Stimulated activated CD4-positive, alpha-beta T cell treated with anti-CD3 and anti-CD28 coated beads, Interleukin-1b, Interleukin-23, amount 100 ng/mL, for 4 hours (primary cell): Measurements from ENCODE around the gene NFKBIZ.

ENCODE experiments used
- DNase-seq, 2 donors: peaks; one replicate each; pipeline ENCODE4 v3.0.0-alpha.2; 2020; ENCODE audit warnings: low read depth in 2 of 2

NFKBIZ gene, protein sequence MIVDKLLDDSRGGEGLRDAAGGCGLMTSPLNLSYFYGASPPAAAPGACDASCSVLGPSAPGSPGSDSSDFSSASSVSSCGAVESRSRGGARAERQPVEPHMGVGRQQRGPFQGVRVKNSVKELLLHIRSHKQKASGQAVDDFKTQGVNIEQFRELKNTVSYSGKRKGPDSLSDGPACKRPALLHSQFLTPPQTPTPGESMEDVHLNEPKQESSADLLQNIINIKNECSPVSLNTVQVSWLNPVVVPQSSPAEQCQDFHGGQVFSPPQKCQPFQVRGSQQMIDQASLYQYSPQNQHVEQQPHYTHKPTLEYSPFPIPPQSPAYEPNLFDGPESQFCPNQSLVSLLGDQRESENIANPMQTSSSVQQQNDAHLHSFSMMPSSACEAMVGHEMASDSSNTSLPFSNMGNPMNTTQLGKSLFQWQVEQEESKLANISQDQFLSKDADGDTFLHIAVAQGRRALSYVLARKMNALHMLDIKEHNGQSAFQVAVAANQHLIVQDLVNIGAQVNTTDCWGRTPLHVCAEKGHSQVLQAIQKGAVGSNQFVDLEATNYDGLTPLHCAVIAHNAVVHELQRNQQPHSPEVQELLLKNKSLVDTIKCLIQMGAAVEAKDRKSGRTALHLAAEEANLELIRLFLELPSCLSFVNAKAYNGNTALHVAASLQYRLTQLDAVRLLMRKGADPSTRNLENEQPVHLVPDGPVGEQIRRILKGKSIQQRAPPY

DNA sequence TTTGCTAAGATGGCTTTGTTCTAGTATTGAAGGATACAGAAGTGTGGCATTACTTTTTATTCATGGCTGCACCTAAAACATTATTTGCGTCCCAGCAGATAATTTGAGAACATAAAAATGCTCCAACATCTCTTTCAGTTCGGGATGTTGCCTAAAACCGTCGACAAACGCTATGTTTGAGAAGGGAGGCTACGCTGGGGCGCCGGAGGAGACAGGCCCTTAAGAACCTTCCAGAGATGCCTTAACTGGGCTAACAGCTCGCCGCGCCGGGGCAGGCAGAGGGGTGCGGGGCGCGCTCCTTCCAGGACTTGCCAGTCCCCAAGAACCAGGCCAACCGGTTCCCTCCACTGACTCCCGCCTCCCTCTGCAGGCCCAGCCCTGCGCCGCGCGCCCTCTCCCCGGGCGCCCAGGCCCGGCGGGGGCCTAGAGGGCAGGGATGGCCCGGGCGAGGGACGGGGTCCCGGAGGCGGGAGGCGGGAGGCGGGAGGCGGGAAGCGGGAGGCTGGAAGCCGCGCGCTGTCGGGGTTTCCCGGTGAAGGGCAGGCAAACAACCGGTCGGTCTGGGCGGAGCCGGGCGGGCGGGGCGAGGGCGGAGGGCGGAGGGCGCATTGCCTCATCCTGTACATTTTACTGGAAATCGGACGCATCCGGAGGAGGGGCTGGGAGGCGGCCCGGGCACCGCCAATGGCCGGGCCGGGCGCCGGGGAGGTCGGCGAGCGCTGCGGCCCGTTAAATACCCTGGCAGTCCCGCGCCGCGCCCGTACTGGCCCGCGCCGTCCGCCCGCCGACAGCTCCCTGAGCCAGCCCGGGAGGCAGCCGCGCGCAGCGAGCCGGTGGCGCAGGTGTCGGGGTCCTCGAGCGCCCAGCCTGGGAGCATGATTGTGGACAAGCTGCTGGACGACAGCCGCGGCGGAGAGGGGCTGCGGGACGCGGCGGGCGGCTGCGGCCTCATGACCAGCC is at the start of gene NFKBIZ:
Gene NFKBIZ, plus strand, starts transcription at position 761 of the 960 bp plus-strand sequence. Its CDS starts 115 bp downstream, at position 876.
- DNase-seq, result peak; percentile 84 to 90

- no peak for DNase-seq
These were observed 48.1 kb upstream of the NFKBIZ start for GRCh38 chr3:101801174-101801573.

- DNase-seq, result no peak
These were observed 47.1 kb upstream of the NFKBIZ start for GRCh38 chr3:101802179-101802578.

- DNase-seq, result peak in 1 of 2 donors; percentile 61
These were observed 46.0 kb upstream of the NFKBIZ start for GRCh38 chr3:101803173-101803782.

DNA sequence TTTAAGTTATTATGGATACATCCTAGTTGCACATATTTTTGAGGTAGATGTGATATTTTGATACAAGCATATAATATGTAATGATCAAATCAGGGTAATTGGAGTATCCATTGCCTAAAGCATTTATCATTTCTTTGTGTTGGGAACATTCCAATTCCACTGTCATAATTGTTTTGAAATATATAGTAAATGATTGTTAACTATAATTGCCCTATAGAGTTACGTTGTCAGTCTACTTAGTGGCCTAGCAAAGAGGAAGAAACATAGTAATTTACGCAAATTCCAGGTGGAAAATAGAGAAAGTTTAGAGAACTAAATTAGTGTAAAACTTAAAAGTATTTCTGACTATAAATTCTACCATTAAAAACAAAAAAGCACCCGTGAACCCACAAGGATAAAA is 45.4 kb upstream of the NFKBIZ start:
- no peak for DNase-seq

DNA sequence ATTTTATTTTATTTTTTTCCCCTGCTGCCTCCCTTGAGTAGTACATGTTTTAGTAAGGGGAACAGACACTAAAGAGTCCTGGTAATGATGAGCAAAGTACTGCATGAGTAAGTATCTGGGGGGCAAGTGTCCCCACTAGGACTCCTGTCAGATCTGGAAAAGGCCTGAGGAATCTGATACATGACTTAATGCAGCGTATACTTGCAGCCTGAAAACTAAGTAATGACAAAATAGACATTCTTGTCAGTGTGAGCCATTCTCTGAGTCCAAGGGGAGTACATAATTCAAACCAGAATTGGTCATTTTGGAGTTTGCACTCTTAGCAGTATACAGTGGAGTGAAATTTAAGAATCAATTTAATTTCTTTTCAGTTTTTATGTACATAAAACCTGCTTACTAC is 42.8 kb upstream of the NFKBIZ start:
- DNase-seq, result no peak

DNA sequence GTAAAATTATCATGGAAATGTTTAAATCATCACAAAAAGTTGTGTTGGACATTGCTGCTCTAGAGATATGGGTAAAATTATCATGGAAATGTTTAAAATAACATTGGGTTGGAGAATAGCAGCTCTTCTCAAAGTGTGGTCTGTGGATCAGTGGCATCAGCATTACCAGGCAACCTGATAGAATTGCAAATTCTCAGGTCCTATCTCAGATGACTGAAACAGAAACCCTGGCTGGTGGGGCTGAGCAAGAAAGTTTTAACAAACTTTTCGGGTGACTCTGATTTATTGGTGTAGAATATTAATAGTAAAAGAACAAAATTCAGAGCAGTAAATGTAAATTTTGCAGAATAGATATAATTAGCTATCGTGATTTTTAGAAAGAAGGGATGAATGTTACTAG is 41.4 kb upstream of the NFKBIZ start:
- no peak for DNase-seq

DNA sequence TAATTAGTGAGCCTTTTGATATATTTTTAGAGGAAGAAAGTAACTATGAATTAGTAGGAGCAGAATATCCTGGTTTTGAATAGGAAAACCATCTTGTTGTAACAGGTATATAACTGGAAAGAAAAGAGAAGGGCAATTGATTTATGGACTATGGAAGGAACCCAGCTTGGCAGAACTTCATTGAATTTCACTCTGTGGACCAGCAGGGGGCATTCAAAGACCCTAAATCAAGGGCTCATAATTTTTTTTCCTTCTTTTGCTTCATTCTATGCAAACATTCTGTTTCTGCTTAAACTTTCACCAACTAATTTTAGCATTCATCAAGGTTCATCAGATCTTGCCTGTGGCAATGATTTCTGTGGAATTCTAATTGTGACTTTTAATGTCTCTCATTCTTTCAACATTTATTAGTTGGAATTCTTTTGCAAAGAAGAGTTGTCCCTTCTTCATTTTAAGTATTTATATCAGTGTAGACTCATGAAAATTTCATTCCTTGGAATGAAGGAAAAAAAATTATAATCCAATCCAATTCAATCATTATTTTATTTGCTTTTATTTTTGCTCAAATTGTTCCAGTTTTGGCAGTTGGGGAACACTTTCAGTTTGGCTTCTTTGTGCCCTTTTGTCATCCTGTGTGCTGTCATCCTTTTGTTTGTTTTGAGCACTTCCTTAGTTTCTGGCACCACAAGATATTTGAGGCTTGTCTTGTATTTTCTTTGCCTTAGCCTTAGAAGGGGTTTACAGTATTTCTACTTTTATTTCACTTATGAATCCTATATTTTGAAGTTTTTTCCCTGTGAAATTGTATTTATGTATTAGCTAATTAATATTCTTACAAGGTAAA is 39.9 kb upstream of the NFKBIZ start:
- DNase-seq, result peak in 1 of 2 donors; percentile 30

GRCh38 chr3:101810022-101810418 is 39.3 kb upstream of the NFKBIZ start:
- DNase-seq, result no peak

DNA sequence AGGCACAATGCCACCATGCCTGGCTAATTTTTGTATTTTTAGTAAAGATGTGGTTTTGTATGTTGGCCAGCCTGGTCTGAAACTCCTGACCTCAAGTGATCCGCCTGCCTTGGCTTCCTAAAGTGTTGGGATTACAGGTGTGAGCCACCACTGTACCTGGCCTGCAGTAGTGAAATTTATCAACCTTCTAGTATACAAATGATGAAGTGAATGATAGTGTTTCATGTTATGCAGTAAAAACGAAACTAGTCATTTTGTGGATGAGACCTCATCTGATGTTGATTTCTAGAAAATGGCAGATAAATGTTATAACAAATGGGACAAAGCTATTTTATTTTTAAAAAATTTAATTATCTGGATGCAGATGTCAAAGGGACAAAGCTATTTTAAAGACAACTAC is 37.4 kb upstream of the NFKBIZ start:
- DNase-seq, result no peak

DNA sequence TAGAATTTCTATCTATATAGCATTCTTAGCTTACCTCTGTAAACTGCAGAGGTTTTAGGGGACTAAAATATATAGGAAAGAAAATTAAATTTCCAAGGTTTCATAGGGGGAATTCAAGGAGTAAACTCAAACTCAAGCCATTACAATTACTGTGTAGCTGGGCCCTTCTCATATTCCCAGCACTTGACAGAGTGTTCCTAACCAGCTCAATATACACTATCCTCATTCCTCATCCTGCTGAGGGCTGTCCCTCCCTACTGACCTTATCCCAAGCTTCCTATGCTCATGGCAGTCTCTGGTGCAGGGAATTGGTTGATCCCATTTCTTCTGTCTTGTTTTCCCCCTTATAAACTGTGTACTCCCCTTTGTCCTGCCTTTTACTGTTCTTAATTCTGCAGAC is 36.4 kb upstream of the NFKBIZ start:
- no peak for DNase-seq

DNA sequence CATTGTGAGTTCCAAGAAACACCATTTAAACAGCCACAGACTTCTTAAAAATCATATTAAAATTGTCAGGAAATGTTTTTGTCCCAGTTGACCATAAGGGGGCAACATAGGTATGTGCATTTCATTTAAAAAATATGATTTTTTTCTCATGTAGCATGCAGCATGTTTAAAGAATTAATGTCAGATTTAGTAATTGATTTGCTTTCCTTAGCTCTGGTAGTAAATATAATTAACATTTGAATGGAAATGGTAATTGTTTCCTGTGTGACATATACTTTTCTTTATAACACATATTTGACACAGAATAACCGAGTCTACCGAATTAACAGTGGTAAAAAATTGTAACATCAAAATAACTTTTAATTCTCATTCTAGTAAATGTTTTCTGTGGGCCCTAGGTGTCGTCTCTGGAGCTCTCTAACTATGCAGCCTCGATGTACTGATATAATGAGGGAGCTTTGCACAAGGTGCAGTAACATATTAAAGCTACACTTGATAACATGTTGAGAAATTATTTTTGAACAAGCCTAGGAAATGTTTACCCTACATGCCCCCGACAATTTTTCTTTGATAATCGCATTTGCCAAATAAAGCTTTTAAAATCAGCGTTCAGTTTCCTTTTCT is 35.4 kb upstream of the NFKBIZ start:
- DNase-seq, result no peak

GRCh38 chr3:101814835-101815234 is 34.5 kb upstream of the NFKBIZ start:
- no peak for DNase-seq

DNA sequence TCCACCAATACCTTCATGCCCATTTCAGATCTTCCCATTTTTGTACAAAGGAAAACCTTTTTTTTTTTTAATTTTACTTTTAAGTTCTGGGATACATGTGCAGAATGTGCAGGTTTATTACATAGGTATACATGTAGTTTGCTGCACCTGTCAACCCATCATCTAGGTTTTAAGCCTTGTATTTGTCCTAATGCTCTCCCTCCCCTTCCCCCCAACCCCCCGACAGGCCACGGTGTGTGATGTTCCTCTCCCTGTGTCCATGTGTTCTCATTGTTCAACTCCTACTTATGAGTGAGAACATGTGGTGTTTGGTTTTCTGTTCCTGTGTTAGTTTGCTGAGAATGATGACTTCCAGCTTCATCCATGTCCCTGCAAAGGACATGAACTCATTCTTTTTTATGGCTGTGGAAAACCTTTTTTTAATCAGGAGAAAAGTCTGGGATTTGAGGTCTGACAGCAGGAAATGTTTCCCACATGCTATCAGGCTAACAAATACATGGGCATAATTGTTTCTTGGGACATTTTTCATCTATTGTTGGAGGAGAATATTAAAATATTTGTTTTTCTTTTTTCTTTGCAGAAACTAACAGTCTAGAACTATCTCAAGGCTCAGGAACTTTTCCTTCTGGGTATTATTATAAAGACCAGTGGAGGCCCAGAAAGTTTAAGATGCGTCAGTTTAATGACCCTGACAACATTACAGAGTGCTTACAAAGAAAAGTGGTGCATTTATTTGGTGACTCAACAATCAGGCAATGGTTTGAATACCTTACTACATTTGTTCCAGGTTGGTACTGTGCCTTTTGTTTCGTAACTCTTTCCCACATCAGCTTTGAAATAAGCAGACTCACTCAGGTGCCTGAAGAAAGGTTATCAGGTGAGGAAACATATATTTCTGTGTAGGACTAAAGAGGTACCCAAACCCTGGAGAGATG is 32.8 kb upstream of the NFKBIZ start:
- no peak for DNase-seq

DNA sequence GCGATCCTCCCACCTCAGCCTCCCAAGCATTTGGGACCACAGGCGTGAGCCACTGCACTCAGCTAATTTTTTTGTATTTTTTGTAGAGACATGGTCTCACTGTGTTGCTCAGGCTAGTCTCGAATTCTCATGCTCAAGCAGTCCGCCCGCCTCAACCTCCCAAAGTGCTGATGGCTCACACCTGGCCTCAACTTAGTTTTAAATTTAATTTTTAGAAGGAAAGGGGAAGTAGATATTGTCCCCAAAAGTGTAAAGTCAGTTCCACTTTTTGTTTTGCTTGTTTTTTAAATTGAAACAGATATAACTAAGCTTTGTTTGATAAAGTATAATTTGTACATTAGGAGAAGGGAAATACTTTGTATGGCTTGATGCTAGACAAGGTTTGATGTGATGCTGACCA is 31.3 kb upstream of the NFKBIZ start:
- DNase-seq, result no peak

- no peak for DNase-seq
These were observed 29.6 kb upstream of the NFKBIZ start for GRCh38 chr3:101819649-101820206.

- DNase-seq, result no peak
These were observed 27.8 kb upstream of the NFKBIZ start for GRCh38 chr3:101821503-101821902.

GRCh38 chr3:101823525-101823924 is 25.8 kb upstream of the NFKBIZ start:
- DNase-seq, result no peak

DNA sequence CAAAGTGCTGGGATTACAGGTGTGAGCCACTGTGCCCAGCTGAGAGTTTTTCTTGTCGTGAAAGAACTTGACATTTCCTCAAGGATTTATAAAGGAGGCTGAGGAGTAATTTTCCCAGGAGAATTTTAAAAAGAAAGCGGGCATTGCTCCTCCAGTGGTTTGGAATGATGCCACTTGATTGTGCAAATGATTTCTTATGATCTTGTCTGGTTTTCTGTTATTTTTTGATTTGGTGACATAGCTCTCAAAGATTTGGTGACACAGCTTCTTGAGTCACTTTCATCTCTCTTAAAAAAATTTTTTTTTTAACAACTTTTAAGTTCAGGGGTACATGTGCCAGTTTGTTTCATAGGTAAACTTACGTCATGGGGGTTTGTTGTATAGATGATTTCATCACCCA is 24.6 kb upstream of the NFKBIZ start:
- no peak for DNase-seq
